Central memory CD8-positive, alpha-beta T cell (primary cell): ENCODE measurements around the gene TMEM31.
"Not testable (repeated sequence)": the region's sequence is repeated elsewhere in the genome, so short reads cannot be mapped to it uniquely, and the experiment has no call there.

Source experiments
- ATAC-seq: fragments of 150-1000 bp; cut with Tn5 transposase; replicated peaks from 2 replicates; pipeline ENCODE4 v1.10.0; 2022; ENCODE audit warnings: mild to moderate bottlenecking, moderate FRiP score, moderate number of reproducible peaks; ENCODE audit not compliant: poor library complexity, severe bottlenecking; ENCODE audit errors: extremely low read depth
- DNase-seq, 2 donors: peaks; one replicate each; pipeline ENCODE4 v3.0.0; 2021; ENCODE audit warnings: low spot score in 2 of 2
- H3K27ac Mint-ChIP-seq: one replicate; pipeline ENCODE4 v1.8.0; 2022; ENCODE audit warnings: low read depth, mild to moderate bottlenecking, moderate library complexity, mixed read lengths
- H3K27me3 Mint-ChIP-seq: one replicate; pipeline ENCODE4 v1.8.0; 2022; ENCODE audit warnings: mixed read lengths
- H3K36me3 Mint-ChIP-seq: one replicate; pipeline ENCODE4 v1.8.0; 2022; ENCODE audit warnings: mild to moderate bottlenecking, moderate library complexity, mixed read lengths; ENCODE audit not compliant: insufficient read depth
- H3K4me1 Mint-ChIP-seq: one replicate; pipeline ENCODE4 v1.8.0; 2022; ENCODE audit warnings: mixed read lengths
- H3K4me3 Mint-ChIP-seq: one replicate; pipeline ENCODE4 v1.8.0; 2022; ENCODE audit warnings: mild to moderate bottlenecking, moderate library complexity, mixed read lengths
- H3K9me3 Mint-ChIP-seq: one replicate; pipeline ENCODE4 v1.8.0; 2022; ENCODE audit warnings: mixed read lengths

The TMEM31 gene

DNA sequence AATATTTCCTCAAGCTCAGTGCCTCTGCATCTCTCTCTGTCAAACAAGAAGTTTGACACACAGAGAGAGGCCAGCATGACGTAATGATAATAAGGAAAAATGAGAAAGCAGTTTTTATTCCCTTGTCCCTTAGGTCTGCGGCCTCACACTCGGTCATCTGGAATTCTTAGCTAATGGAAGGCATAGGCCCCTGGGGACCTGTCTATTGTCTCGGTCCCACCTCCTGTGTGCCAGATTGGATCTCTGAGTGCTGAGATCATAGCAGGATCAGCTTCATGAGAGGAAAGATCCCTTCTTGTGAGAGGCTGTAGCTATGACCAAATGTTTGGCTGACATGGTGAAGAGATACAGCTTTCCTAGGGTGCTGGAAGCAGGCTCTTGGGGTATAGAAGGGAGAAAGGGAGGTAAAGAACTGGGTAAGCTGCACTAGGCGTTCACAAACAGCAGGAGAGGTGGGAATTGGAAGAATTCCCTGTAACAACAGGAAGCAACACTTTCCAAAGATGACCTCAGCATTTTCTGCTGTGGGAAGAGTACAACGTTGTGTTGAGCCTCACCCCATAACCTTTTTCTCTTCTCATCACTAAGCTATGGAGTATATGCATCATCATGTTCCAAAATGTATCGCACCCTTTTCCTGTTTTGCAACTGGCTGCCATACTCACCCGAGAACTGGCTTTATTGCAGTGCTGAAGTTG is 20.2 kb downstream of the TMEM31 start:
- H3K27me3 Mint-ChIP-seq, result peaks cover 25% of the 10 kb centered on the region
- no peak for ATAC-seq
- no peak overlapping the region for H3K27ac Mint-ChIP-seq
- no peak for DNase-seq
- H3K36me3 Mint-ChIP-seq, result peaks cover 3% of the 10 kb centered on the region
- H3K9me3 Mint-ChIP-seq, result no peaks in the 10 kb centered on the region
- H3K4me1 Mint-ChIP-seq, result peaks cover 6% of the 10 kb centered on the region
- H3K4me3 Mint-ChIP-seq, result no peak overlapping the region

GRCh38 chrX:103733017-103733416 is 22.3 kb downstream of the TMEM31 start:
- Mint-ChIP-seq H3K4me3 (no peak overlapping the region), H3K27ac (no peak overlapping the region), H3K4me1 (peaks cover 6% of the 10 kb centered on the region), H3K36me3 (peaks cover 3% of the 10 kb centered on the region), H3K27me3 (peaks cover 25% of the 10 kb centered on the region), H3K9me3 (no peaks in the 10 kb centered on the region)
- DNase-seq (no peak), ATAC-seq (no peak)

GRCh38 chrX:103734125-103734760 is 23.5 kb downstream of the TMEM31 start:
- H3K9me3 Mint-ChIP-seq, result no peaks in the 10 kb centered on the region
- H3K27me3 Mint-ChIP-seq, result peaks cover 28% of the 10 kb centered on the region
- no peak overlapping the region for H3K4me3 Mint-ChIP-seq
- peaks cover 3% of the 10 kb centered on the region for H3K36me3 Mint-ChIP-seq
- ATAC-seq (no peak), DNase-seq (no peak)
- no peak overlapping the region for H3K27ac Mint-ChIP-seq
- H3K4me1 Mint-ChIP-seq, result peaks cover 6% of the 10 kb centered on the region

GRCh38 chrX:103737696-103738095 is 27.0 kb downstream of the TMEM31 start:
- Mint-ChIP-seq H3K27me3 (peaks cover 23% of the 10 kb centered on the region), H3K4me3 (no peak overlapping the region), H3K9me3 (no peaks in the 10 kb centered on the region), H3K27ac (no peak overlapping the region), H3K4me1 (no peaks in the 10 kb centered on the region), H3K36me3 (peaks cover 3% of the 10 kb centered on the region)
- ATAC-seq (no peak), DNase-seq (no peak)

DNA sequence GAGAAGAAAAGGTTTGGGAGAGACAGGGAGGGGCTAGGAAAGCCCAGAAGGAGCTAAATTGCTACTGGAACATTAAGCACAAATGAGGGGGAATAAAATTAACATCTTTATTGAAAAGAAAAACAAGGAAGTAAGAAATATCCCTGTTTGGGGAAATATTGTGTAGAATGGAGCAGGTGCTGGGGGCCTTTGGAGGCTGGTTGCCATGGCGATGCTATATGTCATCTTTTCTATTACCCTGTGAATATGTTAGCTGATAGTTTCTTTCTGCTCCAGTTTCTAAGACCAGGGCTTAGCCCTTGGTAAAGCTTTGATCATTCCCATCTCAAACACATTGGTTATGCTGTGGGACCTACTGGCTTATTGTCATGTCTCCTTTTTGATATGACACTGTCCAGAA is 28.7 kb downstream of the TMEM31 start:
- no peak overlapping the region for H3K27ac Mint-ChIP-seq
- DNase-seq, result no peak
- H3K4me3 Mint-ChIP-seq, result no peak overlapping the region
- no peaks in the 10 kb centered on the region for H3K4me1 Mint-ChIP-seq
- peaks cover 12% of the 10 kb centered on the region for H3K27me3 Mint-ChIP-seq
- ATAC-seq, result no peak
- H3K36me3 Mint-ChIP-seq, result peaks cover 2% of the 10 kb centered on the region
- no peaks in the 10 kb centered on the region for H3K9me3 Mint-ChIP-seq

DNA sequence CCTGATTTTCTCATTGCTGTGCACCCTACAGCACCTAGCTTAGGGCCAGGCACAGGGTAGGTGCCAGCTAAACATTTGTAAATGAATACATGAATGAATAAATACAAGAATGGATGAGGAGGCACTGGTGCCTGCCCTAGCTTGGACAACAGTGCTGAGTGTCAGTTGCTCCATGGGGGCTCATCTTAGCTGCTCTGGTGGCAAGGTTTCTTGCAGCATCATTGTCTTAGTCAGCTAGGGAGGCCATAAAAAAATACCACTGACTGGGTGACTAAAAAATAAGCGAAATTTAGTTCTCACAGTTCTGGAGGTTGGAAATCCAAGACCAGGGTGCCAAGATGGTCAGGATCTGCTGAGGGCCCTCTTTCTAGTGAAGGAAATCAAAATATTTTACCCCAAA is 31.2 kb downstream of the TMEM31 start:
- Mint-ChIP-seq H3K27me3 (peaks cover 9% of the 10 kb centered on the region), H3K36me3 (no peaks in the 10 kb centered on the region), H3K9me3 (no peaks in the 10 kb centered on the region), H3K4me1 (no peaks in the 10 kb centered on the region), H3K4me3 (no peak overlapping the region), H3K27ac (no peak overlapping the region)
- ATAC-seq, result no peak
- no peak for DNase-seq

DNA sequence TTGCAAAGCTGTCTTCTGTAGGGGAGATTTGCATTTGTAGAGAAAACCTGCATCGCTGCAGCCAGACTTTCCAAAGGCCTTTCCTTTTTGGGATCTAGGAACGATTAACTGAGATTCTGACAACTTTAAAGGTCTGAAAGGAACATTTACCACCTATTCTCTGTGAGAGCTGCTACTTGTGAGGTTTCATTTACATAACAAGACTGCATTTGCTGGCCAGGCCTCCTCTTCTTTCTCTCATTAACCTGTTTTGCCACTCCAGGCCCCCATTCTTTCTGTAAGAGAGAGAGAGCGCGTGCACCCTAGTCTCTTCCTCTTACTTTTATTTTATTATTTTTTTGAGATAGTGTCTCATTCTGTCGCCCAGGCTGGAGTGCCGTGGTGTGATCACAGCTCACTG is 31.6 kb downstream of the TMEM31 start:
- Mint-ChIP-seq H3K27me3 (peaks cover 9% of the 10 kb centered on the region), H3K4me3 (no peak overlapping the region), H3K9me3 (no peaks in the 10 kb centered on the region), H3K36me3 (no peaks in the 10 kb centered on the region), H3K4me1 (no peaks in the 10 kb centered on the region), H3K27ac (no peak overlapping the region)
- DNase-seq (no peak), ATAC-seq (no peak)

GRCh38 chrX:103747163-103747562 is 36.5 kb downstream of the TMEM31 start:
- Mint-ChIP-seq H3K9me3 (no peaks in the 10 kb centered on the region), H3K4me3 (no peak overlapping the region), H3K36me3 (no peaks in the 10 kb centered on the region), H3K4me1 (no peaks in the 10 kb centered on the region), H3K27me3 (no peaks in the 10 kb centered on the region), H3K27ac (no peak overlapping the region)
- ATAC-seq, result no peak
- DNase-seq, result no peak

DNA sequence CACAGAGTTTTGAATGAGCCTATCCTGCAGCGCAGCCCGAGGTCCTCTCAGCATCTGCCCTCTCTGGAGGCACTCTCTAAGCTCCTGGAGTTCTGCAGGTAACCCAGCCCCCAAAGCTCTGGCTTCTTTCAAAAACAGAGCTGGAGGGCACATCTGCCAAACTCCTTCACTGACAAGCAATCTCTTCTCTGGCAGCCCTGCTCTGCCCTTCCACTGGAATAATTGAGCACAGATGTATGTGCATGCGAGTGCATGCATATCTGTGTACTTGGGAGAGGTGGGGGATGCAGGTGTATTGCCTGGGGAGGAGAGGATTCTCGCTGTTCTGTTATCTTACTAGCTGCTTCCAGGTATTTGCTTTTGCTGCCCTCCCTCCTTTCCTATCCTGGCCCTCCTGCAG is 43.7 kb downstream of the TMEM31 start:
- ATAC-seq (no peak), DNase-seq (no peak)
- H3K4me1 Mint-ChIP-seq, result no peaks in the 10 kb centered on the region
- H3K4me3 Mint-ChIP-seq, result no peak overlapping the region
- H3K9me3 Mint-ChIP-seq, result no peaks in the 10 kb centered on the region
- no peak overlapping the region for H3K27ac Mint-ChIP-seq
- H3K27me3 Mint-ChIP-seq, result no peaks in the 10 kb centered on the region
- no peaks in the 10 kb centered on the region for H3K36me3 Mint-ChIP-seq

DNA sequence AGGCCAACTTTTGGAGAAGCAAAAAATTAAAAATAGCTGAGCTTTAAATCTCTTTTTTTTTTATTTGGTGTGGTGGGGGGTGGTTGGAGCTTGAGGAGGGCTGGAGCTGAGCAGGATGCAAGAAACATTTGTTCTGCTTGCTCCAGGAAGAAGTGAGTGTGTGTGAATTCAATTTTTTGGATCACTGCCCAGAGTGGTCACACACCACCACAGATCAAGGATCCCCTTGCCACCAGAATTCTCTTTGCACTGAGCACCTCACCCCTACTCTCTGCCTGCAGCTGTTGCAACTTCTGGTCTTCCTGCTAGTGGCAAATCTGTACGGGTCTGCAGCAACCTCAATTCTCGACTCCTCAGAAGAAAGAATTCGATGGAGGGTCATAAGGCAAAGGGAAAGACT is 46.0 kb downstream of the TMEM31 start:
- DNase-seq, result no peak
- H3K4me1 Mint-ChIP-seq, result no peaks in the 10 kb centered on the region
- H3K4me3 Mint-ChIP-seq, result no peak overlapping the region
- no peaks in the 10 kb centered on the region for H3K27me3 Mint-ChIP-seq
- no peaks in the 10 kb centered on the region for H3K9me3 Mint-ChIP-seq
- no peaks in the 10 kb centered on the region for H3K36me3 Mint-ChIP-seq
- H3K27ac Mint-ChIP-seq, result no peak overlapping the region
- no peak for ATAC-seq

DNA sequence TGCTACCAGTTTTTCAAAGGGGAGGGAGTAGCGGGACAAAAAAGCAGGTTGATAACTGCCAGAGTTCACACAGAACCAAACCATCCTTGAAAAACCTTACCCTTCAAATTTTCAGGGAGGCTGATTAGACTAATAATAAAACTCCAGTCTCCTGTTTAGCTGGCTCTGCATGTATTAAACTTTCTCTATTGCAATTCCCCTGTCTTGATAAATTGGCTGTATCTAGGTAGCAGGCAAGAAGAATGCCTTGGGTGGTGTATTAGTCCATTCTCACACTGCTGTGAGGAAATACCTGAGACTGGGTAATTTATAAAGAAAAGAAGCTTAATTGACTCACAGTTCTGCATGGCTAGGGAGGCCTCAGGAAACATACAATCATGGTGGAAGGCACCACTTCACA is 47.8 kb downstream of the TMEM31 start:
- Mint-ChIP-seq H3K27ac (no peak overlapping the region), H3K36me3 (no peaks in the 10 kb centered on the region), H3K4me1 (no peaks in the 10 kb centered on the region), H3K9me3 (no peaks in the 10 kb centered on the region), H3K27me3 (no peaks in the 10 kb centered on the region), H3K4me3 (no peak overlapping the region)
- DNase-seq, result no peak
- ATAC-seq, result no peak

- H3K4me1 Mint-ChIP-seq, H3K27me3 Mint-ChIP-seq, H3K27ac Mint-ChIP-seq, H3K9me3 Mint-ChIP-seq, H3K36me3 Mint-ChIP-seq, H3K4me3 Mint-ChIP-seq, DNase-seq, ATAC-seq: not testable (repeated sequence)
Measured at GRCh38 chrX:103763541-103763940, 52.8 kb downstream of the TMEM31 start.
